GM12878 (cell line): ENCODE data around the gene HEG1. TPM values are rescaled to one million over a fixed set of nuclear protein-coding genes. Genes with fewer than 3 reads are reported as not detected.

Experiments used
- ATAC-seq: fragments of 200-7000 bp; cut with Tn5 transposase; 3 replicates; pipeline ENCODE4 v1.9.1; 2020; ENCODE audit warnings: mild to moderate bottlenecking, moderate library complexity
- BruUV-seq: library from RNA; stranded (reverse); fragments of 400-500 nt; replicated peaks from 2 replicates; lab custom pipeline; 2021; lab: Mats Ljungman, UMichigan
- CTCF ChIA-PET: fragments of 300-600 bp; sonication (Branson Sonifier 250); formaldehyde crosslinking; extraction: SDS; loops from one replicate; lab custom pipeline; 2021; ENCODE audit warnings: inconsistent platforms; lab: Yijun Ruan, JAX
- POLR2A ChIA-PET: fragments of 350-600 bp; formaldehyde crosslinking; extraction: SDS; loops from one replicate; lab custom pipeline; 2021; ENCODE audit warnings: inconsistent platforms; lab: Charles Lee
- RAD21 ChIA-PET: fragments of 300-600 bp; sonication (Branson Sonifier 250); formaldehyde crosslinking; loops from one replicate; lab custom pipeline; 2023; ENCODE audit warnings: antibody characterized with exemption; ENCODE audit not compliant: unreplicated experiment; lab: Charles Lee
- SMC1A ChIA-PET: fragments of 300-600 bp; sonication (Branson Sonifier 250); formaldehyde crosslinking; loops from one replicate; lab custom pipeline; 2023; ENCODE audit not compliant: unreplicated experiment, uncharacterized antibody; lab: Charles Lee
- DNase-seq: peaks from one replicate; pipeline ENCODE4 v3.0.0-alpha.2; 2011; ENCODE audit warnings: low read depth, low spot score
- FAIRE-seq: peaks from 3 replicates; lab custom pipeline; 2011; peaks lifted over from hg19 to GRCh38; lab: Jason Lieb, UNC
- H2AFZ ChIP-seq: 2 replicates; pipeline ENCODE4 v1.6.0; 2011; ENCODE audit warnings: low read depth, low read length, control low read depth; ENCODE audit not compliant: control insufficient read depth
- H3K27ac ChIP-seq: 2 replicates; pipeline ENCODE4 v1.5.1; 2011; ENCODE audit warnings: control low read depth; ENCODE audit not compliant: control insufficient read depth, insufficient read depth
- H3K27me3 ChIP-seq, 2 experiments: replicated peaks in 1 of 2; 2 replicates each; pipeline versions ENCODE4 v1.6.0 to v1.6.1; 2011; ENCODE audit warnings: low read length in 1 of 2; ENCODE audit not compliant: control insufficient read depth in 2 of 2, insufficient read depth in 2 of 2
- H3K36me3 ChIP-seq, 2 experiments: 2 replicates each; pipeline ENCODE4 v1.5.1; 2011; ENCODE audit warnings: low read length in 1 of 2; ENCODE audit not compliant: control insufficient read depth in 2 of 2, insufficient read depth in 2 of 2
- H3K4me1 ChIP-seq: 2 replicates; pipeline ENCODE4 v1.6.1; 2011; ENCODE audit warnings: mild to moderate bottlenecking, low read length, moderate library complexity, mixed read lengths; ENCODE audit not compliant: control insufficient read depth, insufficient read depth
- H3K4me2 ChIP-seq: 2 replicates; pipeline ENCODE4 v1.6.0; 2011; ENCODE audit warnings: control low read depth; ENCODE audit not compliant: control insufficient read depth, insufficient read depth
- H3K4me3 ChIP-seq: fragments of 200-600 bp; sonication (generic); 2 replicates; pipeline ENCODE4 v1.5.1; 2016
- H3K79me2 ChIP-seq: 2 replicates; pipeline ENCODE4 v1.6.0; 2011; ENCODE audit warnings: low read length; ENCODE audit not compliant: control insufficient read depth, insufficient read depth
- H3K9ac ChIP-seq: 2 replicates; pipeline ENCODE4 v1.8.0; 2011; ENCODE audit warnings: low read length, control low read depth, mixed read lengths; ENCODE audit not compliant: control insufficient read depth, insufficient read depth
- H3K9me3 ChIP-seq: replicated peaks from 3 replicates; pipeline ENCODE4 v1.5.1; 2011; ENCODE audit warnings: mild to moderate bottlenecking, low read length; ENCODE audit not compliant: control insufficient read depth, insufficient read depth
- H4K20me1 ChIP-seq: 2 replicates; pipeline ENCODE4 v1.6.0; 2011; ENCODE audit not compliant: control insufficient read depth, insufficient read depth
- BACH1 ChIP-seq: fragments of 450-650 bp; IDR thresholded peaks from 2 replicates; pipeline ENCODE4 v1.6.1; 2017; ENCODE audit warnings: mild to moderate bottlenecking, borderline replicate concordance
- CBFB ChIP-seq: IDR thresholded peaks from 2 replicates; pipeline ENCODE4 v1.6.1; 2016; ENCODE audit warnings: antibody characterized with exemption, low read depth
- ELK1 ChIP-seq: IDR thresholded peaks from 2 replicates; pipeline ENCODE4 v1.6.1; 2012; ENCODE audit warnings: low read depth, low read length, improper control_type of control experiment
- MEF2A ChIP-seq: IDR thresholded peaks from 2 replicates; pipeline ENCODE4 v1.6.1; 2011; ENCODE audit warnings: low read depth, mild to moderate bottlenecking, low read length, moderate library complexity; ENCODE audit not compliant: insufficient read depth
- MYC ChIP-seq: IDR thresholded peaks from 2 replicates; pipeline ENCODE4 v1.6.1; 2011; ENCODE audit warnings: mild to moderate bottlenecking, low read length, moderate library complexity, inconsistent platforms; ENCODE audit not compliant: insufficient read depth, insufficient replicate concordance, insufficient read length, severe bottlenecking
- NR2C1 ChIP-seq: fragments of 450-650 bp; IDR thresholded peaks from 2 replicates; pipeline ENCODE4 v1.6.1; 2017; ENCODE audit warnings: antibody characterized with exemption, mild to moderate bottlenecking, moderate library complexity
- NR2F1 ChIP-seq: fragments of 450-650 bp; conservative IDR thresholded peaks from 2 replicates; pipeline ENCODE4 v1.6.1; 2017; ENCODE audit warnings: mild to moderate bottlenecking
- PAX5 ChIP-seq: IDR thresholded peaks from 2 replicates; pipeline ENCODE4 v1.6.1; 2011; ENCODE audit warnings: low read depth, low read length, borderline replicate concordance
- RCOR1 ChIP-seq: conservative IDR thresholded peaks from 2 replicates; pipeline ENCODE4 v1.6.1; 2012; ENCODE audit warnings: low read depth, low read length, improper control_type of control experiment
- WGBS: methylation state at CpG from one replicate; pipeline ENCODE4 v1.1.6; 2016; ENCODE audit warnings: low lambda C conversion rate; ENCODE audit not compliant: insufficient replicate concordance, insufficient coverage; ENCODE audit errors: missing lambda C conversion rate; 5-methylcytosine and 5-hydroxymethylcytosine counted together
- in situ Hi-C: fragments of 300-500 bp; cut with MboI; formaldehyde crosslinking; loops from 9 replicates; pipeline ENCODE4 v1.14.3; 2018; ENCODE audit warnings: mixed read lengths
- intact Hi-C: fragments of 100-400 bp; cut with micrococcal nuclease; formaldehyde crosslinking; loops from one replicate; pipeline ENCODE4 v1.14.2; 2022; ENCODE audit not compliant: unreplicated experiment
- polyA plus RNA-seq, 11 experiments: library from polyadenylated mRNA; depleted of rRNA in 4 of 11; unstranded in 6 of 11; stranded (reverse) in 5 of 11; fragments of >200 nt; fragmentation: Nextera tagmentation in 4 of 11; fragmentation: Illumina TruSeq in 1 of 11; extraction: Ambion mirVana in 4 of 11; extraction: Trizol in 1 of 11; gene quantifications; 1 replicate in 1 of 11; 2 replicates in 10 of 11; pipeline versions ENCODE4 v1.2.1 to v1.2.3, GENCODE V29; 2011 to 2016; ENCODE audit warnings: inconsistent platforms in 2 of 11, missing spikeins in 2 of 11, low read depth in 1 of 11
- total RNA-seq, 4 experiments: library from RNA; depleted of rRNA in 3 of 4; stranded (reverse); fragments of >200 nt in 3 of 4; fragmentation: Illumina TruSeq in 1 of 4; extraction: Trizol in 1 of 4; gene quantifications; 2 replicates each; pipeline versions ENCODE4 v1.2.1 to v1.2.3, GENCODE V29; 2013 to 2021

HEG1 gene
- total and polyA plus RNA-seq, 10 of the 15 experiments (the other 5 are each of a cell fraction or from before 2014, with no cell fraction given), result 2.2 to 32.1 (median 7.6) TPM

DNA sequence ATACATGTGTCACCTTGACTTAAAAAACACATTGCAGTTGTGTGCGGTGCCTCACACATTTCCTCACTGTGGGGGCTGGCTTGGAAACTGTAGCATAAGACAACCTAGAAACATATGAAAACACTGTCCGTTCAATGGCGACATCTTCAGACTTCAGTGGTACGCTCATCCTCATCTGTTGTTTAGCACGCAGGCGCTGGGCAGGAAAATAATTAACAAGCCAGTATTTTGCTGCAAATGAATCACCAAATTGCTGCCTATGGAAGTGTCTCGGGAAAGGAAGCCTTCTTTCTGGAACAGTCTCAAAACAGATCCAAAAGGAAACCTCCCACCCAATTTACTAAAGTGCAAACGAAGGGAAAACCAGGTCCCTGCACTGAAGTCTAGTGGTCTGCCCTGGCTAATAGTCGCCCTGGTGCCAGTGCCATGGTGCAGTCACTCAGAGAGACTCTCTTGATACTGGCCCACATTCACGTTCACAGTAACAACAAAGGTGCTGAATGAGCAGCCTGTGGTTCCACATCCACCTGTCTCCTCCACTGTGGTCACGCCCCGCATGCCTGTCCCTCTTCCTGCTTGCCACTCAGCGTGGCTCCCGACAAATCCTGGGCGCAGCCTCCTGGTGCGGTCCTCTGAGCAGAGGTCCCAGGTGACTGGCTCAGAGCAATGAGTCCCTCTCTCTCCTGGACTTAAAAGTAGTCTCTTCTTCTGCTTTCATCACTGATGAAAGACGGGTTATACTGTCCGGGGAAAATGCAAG is 85.7 kb downstream of the HEG1 start:
- Histone ChIP-seq H3K4me2 (no peak overlapping the region), H2AFZ (no peak overlapping the region), H3K27ac (no peak overlapping the region), H3K4me3 (no peak overlapping the region), H3K27me3 (no peaks in the 10 kb centered on the region), H3K4me1 (no peaks in the 10 kb centered on the region), H4K20me1 (no peaks in the 10 kb centered on the region), H3K9ac (no peak overlapping the region), H3K79me2 (no peaks in the 10 kb centered on the region), H3K36me3 (peaks cover 3 to 16% of the 10 kb centered on the region in 2 experiments), H3K9me3 (no peaks in the 10 kb centered on the region)
- intact Hi-C loops, result no loop called here
- ATAC-seq, result no peak
- in situ Hi-C loops, result no loop called here
- BruUV-seq, result TSS peak; percentile 16
- DNase-seq, result no peak
- no peak for TF ChIP-seq RCOR1
- TF ChIP-seq MYC, result no peak
- 98% methylated on average over 18 of the region's 18 CpGs for WGBS
- ChIA-PET RAD21 (interaction anchor here (1.2 kb wide), 1 partner anchor 35 kb away, joined by 3 read pairs; no protein-coding TSS in a partner anchor), POLR2A (no interaction called here), CTCF (interaction anchor here (0.5 kb wide), 1 partner anchor 170 kb away, joined by 3 read pairs; no protein-coding TSS in a partner anchor), SMC1A (no interaction called here)
- no peak for FAIRE-seq

GRCh38 chr3:124969190-124969589 is 86.6 kb downstream of the HEG1 start:
- FAIRE-seq, result no peak
- CTCF ChIA-PET, result no interaction called here

More at GRCh38 chr3:124969190-124969589, 86.6 kb downstream of the HEG1 start:
- H3K4me3 ChIP-seq, result no peak overlapping the region
- intact Hi-C loops, result no loop called here
- in situ Hi-C loops, result no loop called here
- ChIA-PET SMC1A (no interaction called here), RAD21 (interaction anchor here (1.2 kb wide), 1 partner anchor 34 kb away, joined by 3 read pairs; no protein-coding TSS in a partner anchor)
- peaks cover 2 to 16% of the 10 kb centered on the region in 2 experiments for H3K36me3 ChIP-seq
- ATAC-seq (no peak), DNase-seq (no peak)
- BruUV-seq, result no TSS peak
- no peak overlapping the region for H3K27ac ChIP-seq
- no peak overlapping the region for H2AFZ ChIP-seq
- no peaks in the 10 kb centered on the region for H3K4me1 ChIP-seq
- no peaks in the 10 kb centered on the region for H3K79me2 ChIP-seq
- no peaks in the 10 kb centered on the region for H3K27me3 ChIP-seq
- no peak overlapping the region for H3K9ac ChIP-seq
- H3K4me2 ChIP-seq, result no peak overlapping the region
- no peaks in the 10 kb centered on the region for H3K9me3 ChIP-seq
- TF ChIP-seq CBFB (no peak), MEF2A (no peak), NR2F1 (no peak), PAX5 (no peak), BACH1 (no peak), ELK1 (no peak), NR2C1 (no peak)
- TF ChIP-seq, all 136 proteins: peak for 0
- 96% methylated on average over 8 of the region's 8 CpGs for WGBS
- POLR2A ChIA-PET, result no interaction called here
- H4K20me1 ChIP-seq, result no peaks in the 10 kb centered on the region
